Uterus (tissue), 2 donors: ENCODE measurements around the gene TPCN1.

Source experiments
- CTCF ChIP-seq, 4 experiments: fragments of 200-600 bp in 2 of 4; fragments of 450-650 bp in 2 of 4; sonication (generic) in 2 of 4; IDR thresholded peaks; one replicate each; pipeline ENCODE4 v1.5.1; 2016 to 2019; ENCODE audit warnings: antibody characterized with exemption in 4 of 4, mild to moderate bottlenecking in 2 of 4, moderate library complexity in 1 of 4
- POLR2A ChIP-seq, 2 donors: fragments of 450-650 bp; IDR thresholded peaks; one replicate each; pipeline ENCODE4 v1.6.1; 2016; ENCODE audit warnings: antibody characterized with exemption in 2 of 2, mild to moderate bottlenecking in 1 of 2, moderate library complexity in 1 of 2

GRCh38 chr12:113284751-113285150 is 63.5 kb downstream of the TPCN1 start:
- TF ChIP-seq POLR2A (IDR thresholded peaks at IDR 0.05) (no peak), CTCF (IDR thresholded peaks at IDR 0.05) (no peak)
